Embryonic facial prominence (tissue), 1 donor: ENCODE results near the gene TPR.

ENCODE experiments used
- DNase-seq: peaks from one replicate; pipeline ENCODE4 v3.0.0-alpha.2; 2016; ENCODE audit errors: extremely low spot score

Gene TPR

GRCh38 chr1:186289943-186290545, 85.0 kb downstream of the TPR start:
- DNase-seq = no peak

- DNase-seq = no peak
These were observed 88.3 kb downstream of the TPR start for GRCh38 chr1:186286615-186287315.

GRCh38 chr1:186283374-186283773, 91.7 kb downstream of the TPR start:
- DNase-seq = no peak

GRCh38 chr1:186282466-186282865, 92.6 kb downstream of the TPR start:
- no peak for DNase-seq

- no peak for DNase-seq
These were observed 99.2 kb downstream of the TPR start for GRCh38 chr1:186275822-186276221.

- DNase-seq = no peak
These were observed 102.6 kb downstream of the TPR start for GRCh38 chr1:186272486-186272885.

GRCh38 chr1:186271032-186271431, 104.0 kb downstream of the TPR start:
- no peak for DNase-seq
